OCI-LY3 (cell line): ENCODE results near the gene KRT36.

Experiments
- EZH2phosphoT487 ChIP-seq: fragments of 200-600 bp; shearing (Covaris generic); IDR thresholded peaks from 2 replicates; pipeline ENCODE4 v1.6.1; 2018; ENCODE audit warnings: antibody characterized with exemption, mixed run types, low read depth
- TF ChIP-seq, protein P1 (sequence below): fragments of 200-600, 300-600 bp; sonication (generic); IDR thresholded peaks from 2 replicates; pipeline ENCODE4 v1.5.1; 2014; ENCODE audit warnings: antibody characterized with exemption, low read length, low read depth

GRCh38 chr17:41537990-41538389, 48.3 kb upstream of the KRT36 start:
- TF ChIP-seq, protein P1, sequence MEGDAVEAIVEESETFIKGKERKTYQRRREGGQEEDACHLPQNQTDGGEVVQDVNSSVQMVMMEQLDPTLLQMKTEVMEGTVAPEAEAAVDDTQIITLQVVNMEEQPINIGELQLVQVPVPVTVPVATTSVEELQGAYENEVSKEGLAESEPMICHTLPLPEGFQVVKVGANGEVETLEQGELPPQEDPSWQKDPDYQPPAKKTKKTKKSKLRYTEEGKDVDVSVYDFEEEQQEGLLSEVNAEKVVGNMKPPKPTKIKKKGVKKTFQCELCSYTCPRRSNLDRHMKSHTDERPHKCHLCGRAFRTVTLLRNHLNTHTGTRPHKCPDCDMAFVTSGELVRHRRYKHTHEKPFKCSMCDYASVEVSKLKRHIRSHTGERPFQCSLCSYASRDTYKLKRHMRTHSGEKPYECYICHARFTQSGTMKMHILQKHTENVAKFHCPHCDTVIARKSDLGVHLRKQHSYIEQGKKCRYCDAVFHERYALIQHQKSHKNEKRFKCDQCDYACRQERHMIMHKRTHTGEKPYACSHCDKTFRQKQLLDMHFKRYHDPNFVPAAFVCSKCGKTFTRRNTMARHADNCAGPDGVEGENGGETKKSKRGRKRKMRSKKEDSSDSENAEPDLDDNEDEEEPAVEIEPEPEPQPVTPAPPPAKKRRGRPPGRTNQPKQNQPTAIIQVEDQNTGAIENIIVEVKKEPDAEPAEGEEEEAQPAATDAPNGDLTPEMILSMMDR = no peak
- no peak for TF ChIP-seq EZH2phosphoT487
